Mucosa of descending colon (tissue), 3 donors: ENCODE results near the gene PCBP4. TPM values are rescaled to one million over a fixed set of nuclear protein-coding genes. Genes with fewer than 3 reads are reported as not detected.

Experiments used
- ATAC-seq: fragments of 200-7000 bp; cut with Tn5 transposase; one replicate; pipeline ENCODE4 v1.9.1; 2020; ENCODE audit warnings: mild to moderate bottlenecking, moderate library complexity
- DNase-seq, 3 donors: peaks; one replicate each; pipeline ENCODE4 v3.0.0-alpha.2; 2020
- H3K36me3 ChIP-seq: fragments of 200-600 bp; one replicate; pipeline ENCODE4 v1.8.0; 2021; ENCODE audit warnings: low read depth, mild to moderate bottlenecking
- H3K4me1 ChIP-seq: fragments of 200-600 bp; one replicate; pipeline ENCODE4 v1.8.0; 2021; ENCODE audit warnings: low read depth, mild to moderate bottlenecking
- H3K4me3 ChIP-seq: fragments of 200-600 bp; one replicate; pipeline ENCODE4 v1.8.0; 2021; ENCODE audit warnings: mild to moderate bottlenecking
- H3K9me3 ChIP-seq: fragments of 200-600 bp; one replicate; pipeline ENCODE4 v1.8.0; 2021; ENCODE audit warnings: mild to moderate bottlenecking
- intact Hi-C, 2 donors: fragments of 100-400 bp; cut with DNase I in 1 of 2; cut with micrococcal nuclease in 1 of 2; formaldehyde crosslinking; loops; one replicate each; pipeline versions ENCODE4 v1.11.0 to v1.11.1; 2022; cut with DNase I, micrococcal nuclease
- total RNA-seq, 3 donors: library from RNA; stranded (reverse); fragmentation: NEBNext Ultra II Directional in 2 of 3; extraction: Animal tissue kit (Norgen Biotek cat#: 25700) in 2 of 3; gene quantifications; one replicate each; pipeline versions ENCODE4 v1.2.1 to v1.2.4, GENCODE V29; 2021 to 2023
- TF ChIP-seq, protein P1 (sequence below): fragments of 200-600 bp; IDR thresholded peaks from one replicate; pipeline ENCODE4 v1.8.0; 2022; ENCODE audit warnings: antibody characterized with exemption, mild to moderate bottlenecking
- donor health status: DM: no; HTN: no; CAD: no; lungs with moderate emphysema.
- donor health status: DM: no; HTN: no; CAD: no.
- donor health status: DM: no; HTN: yes; CAD: no.

Gene PCBP4
- total RNA-seq, 3 donors from 2014 or later, result 17.8 to 41.9 (median 25.9) TPM

- ATAC-seq, result no peak
- Histone ChIP-seq H3K4me1 (no peaks in the 10 kb centered on the region), H3K9me3 (no peaks in the 10 kb centered on the region), H3K36me3 (no peaks in the 10 kb centered on the region), H3K4me3 (no peak overlapping the region)
- TF ChIP-seq, protein P1, sequence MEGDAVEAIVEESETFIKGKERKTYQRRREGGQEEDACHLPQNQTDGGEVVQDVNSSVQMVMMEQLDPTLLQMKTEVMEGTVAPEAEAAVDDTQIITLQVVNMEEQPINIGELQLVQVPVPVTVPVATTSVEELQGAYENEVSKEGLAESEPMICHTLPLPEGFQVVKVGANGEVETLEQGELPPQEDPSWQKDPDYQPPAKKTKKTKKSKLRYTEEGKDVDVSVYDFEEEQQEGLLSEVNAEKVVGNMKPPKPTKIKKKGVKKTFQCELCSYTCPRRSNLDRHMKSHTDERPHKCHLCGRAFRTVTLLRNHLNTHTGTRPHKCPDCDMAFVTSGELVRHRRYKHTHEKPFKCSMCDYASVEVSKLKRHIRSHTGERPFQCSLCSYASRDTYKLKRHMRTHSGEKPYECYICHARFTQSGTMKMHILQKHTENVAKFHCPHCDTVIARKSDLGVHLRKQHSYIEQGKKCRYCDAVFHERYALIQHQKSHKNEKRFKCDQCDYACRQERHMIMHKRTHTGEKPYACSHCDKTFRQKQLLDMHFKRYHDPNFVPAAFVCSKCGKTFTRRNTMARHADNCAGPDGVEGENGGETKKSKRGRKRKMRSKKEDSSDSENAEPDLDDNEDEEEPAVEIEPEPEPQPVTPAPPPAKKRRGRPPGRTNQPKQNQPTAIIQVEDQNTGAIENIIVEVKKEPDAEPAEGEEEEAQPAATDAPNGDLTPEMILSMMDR, result no peak
- intact Hi-C loops, result no loop called here
- DNase-seq, result no peak
These were observed 39.9 kb downstream of the PCBP4 start for GRCh38 chr3:51927061-51927977.

GRCh38 chr3:51921081-51921578 is 46.1 kb downstream of the PCBP4 start:
- H3K9me3 ChIP-seq, result no peaks in the 10 kb centered on the region
- no peak for ATAC-seq
- DNase-seq, result no peak
- intact Hi-C loops, result no loop called here
- no peaks in the 10 kb centered on the region for H3K36me3 ChIP-seq
- TF ChIP-seq, protein P1, result no peak
- no peak overlapping the region for H3K4me3 ChIP-seq
- no peaks in the 10 kb centered on the region for H3K4me1 ChIP-seq

GRCh38 chr3:51916418-51916817 is 50.8 kb downstream of the PCBP4 start:
- ATAC-seq (no peak), DNase-seq (no peak)
- no peak overlapping the region for H3K4me3 ChIP-seq
- no peaks in the 10 kb centered on the region for H3K36me3 ChIP-seq
- intact Hi-C loops, result no loop called here
- H3K4me1 ChIP-seq, result no peaks in the 10 kb centered on the region
- H3K9me3 ChIP-seq, result no peaks in the 10 kb centered on the region
- TF ChIP-seq, protein P1, result no peak

- DNase-seq (no peak), ATAC-seq (no peak)
- Histone ChIP-seq H3K36me3 (no peaks in the 10 kb centered on the region), H3K4me1 (no peaks in the 10 kb centered on the region), H3K9me3 (no peaks in the 10 kb centered on the region), H3K4me3 (no peak overlapping the region)
- TF ChIP-seq, protein P1, result no peak
- intact Hi-C loops, result no loop called here
These were observed 59.2 kb downstream of the PCBP4 start for GRCh38 chr3:51908026-51908425.

Other genes starting within 250 kb of the PCBP4 start
- gene IQCF6, start 188.2 kb downstream of the PCBP4 start, total RNA-seq, result not detected
- not detected for gene IQCF2, start 105.8 kb downstream of the PCBP4 start, total RNA-seq
- not detected for gene IQCF5, start 91.9 kb downstream of the PCBP4 start, total RNA-seq
- not detected for gene IQCF1, start 64.1 kb downstream of the PCBP4 start, total RNA-seq
- 10 to 100 TPM; 11.9 to 15.7 (median 15.3) TPM for gene RRP9, start 25.6 kb downstream of the PCBP4 start, total RNA-seq
- 10 to 100 TPM; 27.0 to 34.0 (median 29.2) TPM for gene PARP3, start 25.1 kb downstream of the PCBP4 start, total RNA-seq
- under 1 TPM in 1 of 3 donors, not detected in 2; 0.22 TPM for gene GPR62, start 12.1 kb downstream of the PCBP4 start, total RNA-seq
- gene ABHD14B, start 6.6 kb upstream of the PCBP4 start, total RNA-seq, result 10 to 100 TPM; 63.4 to 84.0 (median 81.0) TPM
- gene ABHD14A, start 7.6 kb upstream of the PCBP4 start, total RNA-seq, result 10 to 100 TPM in 1 of 3 donors, 1 to 10 TPM in 2; 6.3 to 14.8 (median 9.1) TPM
- 100 to 1,000 TPM in 2 of 3 donors, 10 to 100 TPM in 1; 79.9 to 180 (median 133) TPM for gene ACY1, start 16.1 kb upstream of the PCBP4 start, total RNA-seq
- gene RPL29, start 28.4 kb upstream of the PCBP4 start, total RNA-seq, result 100 to 1,000 TPM; 782 to 973 (median 946) TPM
- gene DUSP7, start 89.1 kb upstream of the PCBP4 start, total RNA-seq, result 10 to 100 TPM in 1 of 3 donors, 1 to 10 TPM in 2; 6.9 to 12.3 (median 8.0) TPM
- 10 to 100 TPM in 1 of 3 donors, 1 to 10 TPM in 2; 2.9 to 12.1 (median 7.7) TPM for gene POC1A, start 187.0 kb upstream of the PCBP4 start, total RNA-seq
- gene ALAS1, start 230.7 kb upstream of the PCBP4 start, total RNA-seq, result 100 to 1,000 TPM in 1 of 3 donors, 10 to 100 TPM in 2; 67.2 to 103 (median 94.6) TPM